HG02852 (cell line): Measurements from ENCODE around the gene PKD2.
"Not testable (repeated sequence)": the region's sequence is repeated elsewhere in the genome, so short reads cannot be mapped to it uniquely, and the experiment has no call there.

Experiments
- ATAC-seq: cut with Tn5 transposase; IDR thresholded peaks from one replicate; pipeline ENCODE4 v1.9.1; 2021; ENCODE audit warnings: mild to moderate bottlenecking, moderate library complexity; ENCODE audit not compliant: unreplicated experiment

PKD2 gene

GRCh38 chr4:87985887-87986200 lies 21.6 kb upstream of the PKD2 start:
- no peak for ATAC-seq

GRCh38 chr4:87986508-87986907 lies 20.9 kb upstream of the PKD2 start:
- no peak for ATAC-seq

- ATAC-seq = no peak
Observed at GRCh38 chr4:87989765-87990164, 17.7 kb upstream of the PKD2 start.

GRCh38 chr4:87995435-87995834 lies 12.0 kb upstream of the PKD2 start:
- no peak for ATAC-seq

- not testable (repeated sequence) for ATAC-seq
Observed at GRCh38 chr4:87999191-87999691, 8.2 kb upstream of the PKD2 start.

- no peak for ATAC-seq
Observed at GRCh38 chr4:88001871-88002270, 5.6 kb upstream of the PKD2 start.

GRCh38 chr4:88002786-88003185 lies 4.6 kb upstream of the PKD2 start:
- no peak for ATAC-seq

- ATAC-seq = no peak
Observed at GRCh38 chr4:88003261-88003660, 4.2 kb upstream of the PKD2 start.

GRCh38 chr4:88005076-88005475 lies 2.4 kb upstream of the PKD2 start:
- ATAC-seq = no peak

- ATAC-seq = no peak
Observed at GRCh38 chr4:88005946-88006345, 1.5 kb upstream of the PKD2 start.

- ATAC-seq = no peak
Observed at GRCh38 chr4:88006956-88007303, 505 bp upstream of the PKD2 start.

GRCh38 chr4:88008122-88008742 lies 797 bp downstream of the PKD2 start:
- peak; percentile 33 for ATAC-seq

- no peak for ATAC-seq
Observed at GRCh38 chr4:88008743-88009171, 1.3 kb downstream of the PKD2 start.

- ATAC-seq = no peak
Observed at GRCh38 chr4:88009871-88010270, 2.4 kb downstream of the PKD2 start.

GRCh38 chr4:88010966-88011365 lies 3.5 kb downstream of the PKD2 start:
- no peak for ATAC-seq

GRCh38 chr4:88012647-88013046 lies 5.2 kb downstream of the PKD2 start:
- peak; percentile 45 for ATAC-seq

GRCh38 chr4:88014386-88014905 lies 7.0 kb downstream of the PKD2 start:
- ATAC-seq = no peak

- no peak for ATAC-seq
Observed at GRCh38 chr4:88015659-88016295, 8.3 kb downstream of the PKD2 start.

GRCh38 chr4:88017516-88018297 lies 10.3 kb downstream of the PKD2 start:
- ATAC-seq = no peak

- no peak for ATAC-seq
Observed at GRCh38 chr4:88018466-88018865, 11.0 kb downstream of the PKD2 start.

- no peak for ATAC-seq
Observed at GRCh38 chr4:88021824-88022223, 14.4 kb downstream of the PKD2 start.

GRCh38 chr4:88022289-88022688 lies 14.9 kb downstream of the PKD2 start:
- ATAC-seq = peak; percentile 54
